Astrocyte of the cerebellum (primary cell): ENCODE measurements around the gene CTIF.

Experiments used
- DNase-seq: peaks from one replicate; pipeline ENCODE4 v3.0.0-alpha.2; 2011; ENCODE audit warnings: low read depth
- H3K4me3 ChIP-seq: 2 replicates; pipeline ENCODE4 v1.5.1; 2011; ENCODE audit warnings: mild to moderate bottlenecking, low read depth, low read length, moderate library complexity
- CTCF ChIP-seq: IDR thresholded peaks from 2 replicates; pipeline ENCODE4 v1.5.1; 2012; ENCODE audit warnings: low read length, low read depth, moderate library complexity, mild to moderate bottlenecking; ENCODE audit errors: missing control alignments
- in situ Hi-C: cut with HindIII; loops from 2 replicates; pipeline ENCODE4 v1.10.0; 2017; ENCODE audit warnings: low sequenced_read_pairs

Gene CTIF

DNA sequence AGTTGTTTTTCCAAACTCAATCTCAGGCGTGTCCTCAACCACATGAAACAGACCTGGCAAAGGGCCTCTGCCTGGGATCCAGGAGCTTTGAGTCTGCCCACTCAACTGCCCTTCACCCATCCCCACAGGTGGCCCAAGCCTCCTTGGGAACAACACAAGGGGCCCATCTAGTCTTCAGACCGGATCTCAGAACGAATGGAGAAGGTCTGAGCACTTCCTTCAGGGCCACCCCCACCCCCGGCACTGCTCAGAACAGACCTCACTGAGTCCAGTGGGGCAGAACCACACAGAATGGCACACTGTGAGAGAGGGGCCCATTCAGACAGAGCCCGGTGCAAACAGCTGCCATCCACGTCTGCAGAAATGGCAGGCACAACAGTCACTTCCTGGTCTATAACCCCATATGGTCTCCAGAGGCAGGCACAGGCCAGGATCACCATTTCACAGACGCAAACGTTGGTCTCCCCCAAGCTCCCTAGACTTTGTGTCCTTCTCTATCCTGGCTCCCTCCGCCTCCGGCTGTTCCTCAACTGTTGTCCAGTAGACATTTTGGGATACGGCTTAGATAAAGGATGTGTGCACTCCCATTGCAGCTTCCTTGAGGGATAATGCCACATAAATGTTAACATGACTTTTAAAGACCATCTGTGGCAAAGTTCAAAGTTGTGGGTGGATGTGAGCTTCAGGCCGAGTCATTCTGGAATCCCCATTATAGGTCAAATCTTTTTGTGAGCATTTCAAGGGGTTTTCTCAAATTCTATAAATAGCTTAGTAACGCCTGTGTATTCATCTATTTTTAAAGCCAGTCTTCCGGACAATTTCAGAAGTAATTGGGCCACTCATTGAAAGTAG lies 262.3 kb downstream of the CTIF start:
- in situ Hi-C loops, result no loop called here
- no peak for TF ChIP-seq CTCF
- no peak overlapping the region for H3K4me3 ChIP-seq
- DNase-seq, result no peak

DNA sequence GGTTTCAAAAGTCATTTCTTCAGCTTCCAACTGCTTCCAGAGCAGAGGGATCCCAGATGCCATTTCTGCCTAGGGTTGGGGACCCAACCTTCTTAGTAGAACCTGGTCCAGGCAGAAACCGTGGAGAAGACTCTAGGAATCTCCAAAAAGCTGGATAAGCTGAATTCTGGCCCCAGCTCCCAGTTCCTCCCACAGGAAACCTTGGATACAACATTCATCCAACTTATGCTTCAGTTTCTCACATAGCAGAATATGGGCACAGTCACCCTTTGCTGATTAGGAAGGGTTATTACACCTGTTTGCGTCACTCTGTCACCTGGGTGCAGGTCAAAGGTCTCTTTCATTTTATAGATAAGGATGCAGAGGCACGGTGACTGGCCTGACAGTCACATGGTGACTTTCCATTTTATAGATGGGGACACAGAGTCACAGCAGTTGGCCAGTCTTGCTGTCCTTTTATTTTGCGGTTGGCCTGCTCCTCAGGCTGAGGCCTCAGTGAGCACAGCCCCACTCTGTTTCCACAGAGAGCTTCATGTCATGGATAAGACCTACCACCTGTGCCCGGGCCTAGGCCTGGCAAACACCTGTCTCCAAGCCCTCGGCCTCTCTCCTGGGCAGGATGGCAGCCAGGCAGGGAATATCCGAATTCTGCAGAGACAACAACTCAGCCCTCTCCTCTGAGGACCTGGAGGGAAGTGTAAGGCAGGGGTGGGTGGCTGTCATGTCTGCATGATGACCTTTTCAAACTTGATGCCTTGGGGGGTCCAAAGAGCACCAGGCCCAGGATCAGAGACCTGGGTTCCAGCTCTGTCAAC lies 263.1 kb downstream of the CTIF start:
- no peak for DNase-seq
- in situ Hi-C loops, result no loop called here
- no peak for TF ChIP-seq CTCF
- H3K4me3 ChIP-seq, result no peak overlapping the region

DNA sequence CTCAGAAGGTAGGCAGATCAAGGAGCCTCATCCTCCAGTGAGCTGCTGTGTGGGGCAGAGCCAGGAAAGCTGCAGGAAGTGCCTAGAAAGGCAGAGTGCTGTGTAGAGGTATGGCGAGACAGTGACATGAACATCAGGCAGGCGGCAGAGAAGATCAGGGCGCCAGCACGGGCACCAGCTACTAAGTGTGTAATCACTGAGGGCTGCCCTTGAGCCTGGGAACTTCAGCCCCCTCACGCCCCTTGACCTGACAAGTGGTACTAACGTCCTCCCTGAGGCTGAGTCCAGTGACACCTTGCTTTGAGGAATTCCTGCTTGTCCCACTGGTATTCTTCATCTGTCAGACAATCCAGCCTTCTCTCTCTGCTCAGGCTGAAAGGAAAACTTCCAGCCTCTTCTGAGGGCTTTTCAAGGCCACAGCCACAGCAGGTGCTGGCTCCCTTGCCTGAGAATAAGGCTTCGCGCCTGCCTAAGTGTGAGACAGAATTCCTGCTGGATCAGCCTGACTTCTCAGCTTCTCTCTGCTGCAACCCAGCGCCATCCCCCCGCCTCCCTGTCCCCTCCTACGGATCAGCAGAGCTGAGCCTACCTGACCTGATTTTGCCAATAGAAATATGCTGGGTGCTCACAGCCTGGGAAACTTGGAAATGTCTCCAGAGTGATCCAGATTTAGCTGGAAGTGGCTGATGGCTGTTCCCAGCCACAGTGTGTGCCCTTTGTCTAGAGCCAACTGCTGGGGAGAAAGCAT lies 263.9 kb downstream of the CTIF start:
- H3K4me3 ChIP-seq, result no peak overlapping the region
- DNase-seq, result no peak
- TF ChIP-seq CTCF, result no peak
- in situ Hi-C loops, result no loop called here

DNA sequence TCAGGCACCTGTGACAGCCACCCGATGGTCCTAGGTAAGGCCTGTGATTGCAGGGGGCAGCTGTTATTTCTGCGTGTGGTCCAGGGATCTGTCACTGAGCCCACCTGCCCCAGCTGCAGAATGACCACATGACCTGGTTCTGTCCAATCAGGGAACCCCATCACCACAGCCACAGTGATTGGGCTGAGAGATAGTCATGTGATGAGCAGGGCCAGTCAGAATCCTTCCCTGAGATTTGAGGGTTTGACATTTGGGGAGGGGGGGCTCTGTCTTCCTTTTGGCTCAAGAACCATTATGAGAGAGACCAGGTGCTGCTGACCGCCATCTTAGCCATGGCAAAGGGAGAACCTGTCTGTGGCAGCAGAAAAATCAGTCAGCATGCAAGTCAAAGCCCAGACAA lies 264.7 kb downstream of the CTIF start:
- in situ Hi-C loops, result no loop called here
- TF ChIP-seq CTCF, result no peak
- no peak overlapping the region for H3K4me3 ChIP-seq
- DNase-seq, result no peak

DNA sequence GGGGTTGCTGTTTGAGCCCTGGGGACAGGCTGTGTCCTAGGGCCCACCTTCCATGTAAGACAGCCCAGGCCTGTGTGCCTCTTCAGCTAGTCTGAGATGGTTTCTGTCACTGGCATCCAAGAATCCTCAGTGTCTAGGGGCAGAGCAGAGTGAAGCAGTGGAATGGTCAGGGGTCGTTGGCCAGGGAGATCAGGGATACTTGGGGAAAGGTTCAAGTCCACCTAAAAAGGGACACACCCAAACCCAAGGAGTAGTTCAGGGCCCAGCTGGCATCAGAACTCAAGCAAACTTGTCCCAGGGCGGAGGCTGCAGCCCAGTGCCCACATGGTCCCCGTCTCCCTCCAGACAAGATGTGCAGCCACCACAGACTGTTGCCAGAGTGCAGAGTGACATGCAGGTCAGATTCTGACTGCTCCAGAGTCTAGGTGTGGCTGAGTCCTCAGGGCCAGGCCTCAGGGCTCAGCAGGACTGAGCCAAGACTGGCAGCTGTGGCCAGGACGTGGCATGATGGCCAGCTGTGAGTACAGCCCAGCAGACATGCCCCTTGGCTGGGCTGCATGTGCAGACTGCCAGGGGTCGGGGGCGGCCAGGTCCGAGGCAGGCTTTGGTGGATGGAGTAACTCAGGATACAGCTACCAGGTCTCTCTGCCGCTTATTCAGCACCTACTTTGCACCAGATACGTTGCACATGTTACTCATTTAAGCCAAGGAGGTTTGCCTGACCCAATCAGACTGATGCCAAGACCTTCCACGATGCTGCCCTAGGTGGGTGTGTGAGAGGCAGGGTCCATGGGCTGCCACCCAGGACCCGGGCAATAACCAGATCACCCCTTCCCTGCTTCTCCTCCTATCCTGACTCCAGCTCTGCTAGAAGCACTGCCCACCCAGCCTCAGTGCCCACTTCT lies 265.4 kb downstream of the CTIF start:
- DNase-seq, result no peak
- no peak overlapping the region for H3K4me3 ChIP-seq
- in situ Hi-C loops, result no loop called here
- TF ChIP-seq CTCF, result no peak
